Measurements from ENCODE around the gene ZNF277. TPM values are rescaled to one million over a fixed set of nuclear protein-coding genes. Genes with fewer than 3 reads are reported as not detected.

ZNF277 gene
- total and polyA plus RNA-seq, 2 donors (not counting 3 experiments of a cell fraction or from before 2014, with no cell fraction given) = 7.8 to 22.6 TPM

GRCh38 chr7:112225006-112225405 lies 18.5 kb downstream of the ZNF277 start:
- peaks cover 3% of the 10 kb centered on the region for H4K20me1 ChIP-seq (replicated peaks; ENCODE audit: control insufficient read depth, extremely low read depth, insufficient read depth, low read length)
- BruUV-seq (replicated peaks) = no TSS peak
- H3K36me3 ChIP-seq (ENCODE audit: control insufficient read depth in 2 of 2, extremely low read depth in 1 of 2, insufficient read depth in 2 of 2, low read length in 2 of 2) = no peaks in the 10 kb centered on the region
- no peak overlapping the region for H3K4me3 ChIP-seq (replicated peaks in 1 of 3; ENCODE audit: insufficient read depth in 1 of 3, low read depth in 1 of 3, low read length in 3 of 3)
- intact Hi-C loops (cut with micrococcal nuclease) = no loop called here
- ChIA-PET POLR2A (interaction anchor here (1.1 kb wide), 1 partner anchor 19 kb away, joined by 3 read pairs; no protein-coding TSS in a partner anchor), CTCF (no interaction called here)
- dilution Hi-C loops (cut with MboI; ENCODE audit: extremely low pct_ligation_motif_present, low sequenced_read_pairs) = no loop called here
- H3K79me2 ChIP-seq (ENCODE audit: control insufficient read depth, insufficient read depth, low read length) = peaks cover 6% of the 10 kb centered on the region
- H3K27ac ChIP-seq (ENCODE audit: insufficient read depth, low read depth, low read length) = no peak overlapping the region
- TF ChIP-seq MYC (IDR thresholded peaks at IDR 0.05; ENCODE audit: low read depth, low read length) = no peak
- H3K27me3 ChIP-seq (ENCODE audit: control insufficient read depth in 2 of 2, insufficient read depth in 2 of 2, low read length in 2 of 2) = no peaks in the 10 kb centered on the region
- H3K9ac ChIP-seq (replicated peaks; ENCODE audit: extremely low read depth, insufficient read depth, low read length) = no peak overlapping the region
- H3K9me3 ChIP-seq (replicated peaks; ENCODE audit: control insufficient read depth, insufficient read depth, low read length) = no peaks in the 10 kb centered on the region
- peaks cover 10% of the 10 kb centered on the region for H3K4me1 ChIP-seq (ENCODE audit: control insufficient read depth, extremely low read depth, insufficient read depth, low read length)
- DNase-seq (ENCODE audit: low read depth, low spot score) = peak; percentile 34
- FAIRE-seq = no peak
- no peak overlapping the region for H2AFZ ChIP-seq (ENCODE audit: low read depth, low read length)
- H3K4me2 ChIP-seq (ENCODE audit: insufficient read depth, low read length) = no peak overlapping the region
- no peaks in the 10 kb centered on the region for H3K9me1 ChIP-seq (replicated peaks; ENCODE audit: control insufficient read depth, extremely low read depth, insufficient read depth, low read length)

GRCh38 chr7:112226701-112227276 lies 20.3 kb downstream of the ZNF277 start:
- BruUV-seq (replicated peaks) = no TSS peak
- no peak overlapping the region for H3K9ac ChIP-seq (replicated peaks; ENCODE audit: extremely low read depth, insufficient read depth, low read length)
- no peaks in the 10 kb centered on the region for H3K9me1 ChIP-seq (replicated peaks; ENCODE audit: control insufficient read depth, extremely low read depth, insufficient read depth, low read length)
- POLR2A ChIA-PET = interaction anchor here (1.3 kb wide), 1 partner anchor 223 kb away, joined by 4 read pairs; the partner anchor contains the start of gene IFRD1
- no peak overlapping the region for H2AFZ ChIP-seq (ENCODE audit: low read depth, low read length)
- H3K4me3 ChIP-seq (replicated peaks in 1 of 3; ENCODE audit: insufficient read depth in 1 of 3, low read depth in 1 of 3, low read length in 3 of 3) = no peak overlapping the region
- dilution Hi-C loops (cut with MboI; ENCODE audit: extremely low pct_ligation_motif_present, low sequenced_read_pairs) (no loop called here), intact Hi-C loops (cut with micrococcal nuclease) (no loop called here)
- H3K9me3 ChIP-seq (replicated peaks; ENCODE audit: control insufficient read depth, insufficient read depth, low read length) = no peaks in the 10 kb centered on the region
- H4K20me1 ChIP-seq (replicated peaks; ENCODE audit: control insufficient read depth, extremely low read depth, insufficient read depth, low read length) = peaks cover 3% of the 10 kb centered on the region
- peaks cover 10% of the 10 kb centered on the region for H3K4me1 ChIP-seq (ENCODE audit: control insufficient read depth, extremely low read depth, insufficient read depth, low read length)
- no peaks in the 10 kb centered on the region for H3K27me3 ChIP-seq (ENCODE audit: control insufficient read depth in 2 of 2, insufficient read depth in 2 of 2, low read length in 2 of 2)
- TF ChIP-seq POLR2AphosphoS5 (IDR thresholded peaks at IDR 0.05; ENCODE audit: insufficient read depth, low read depth, low read length) = no peak
- TF ChIP-seq FOS (IDR thresholded peaks at IDR 0.05; ENCODE audit: borderline replicate concordance, insufficient read depth, low read length) = peak; percentile 32
- no peak for TF ChIP-seq GATA2 (IDR thresholded peaks at IDR 0.05; ENCODE audit: insufficient read depth, insufficient read length, low read depth, low read length)
- no peak for TF ChIP-seq MYC (IDR thresholded peaks at IDR 0.05; ENCODE audit: low read depth, low read length)
- no peaks in the 10 kb centered on the region for H3K36me3 ChIP-seq (ENCODE audit: control insufficient read depth in 2 of 2, extremely low read depth in 1 of 2, insufficient read depth in 2 of 2, low read length in 2 of 2)
- no peak overlapping the region for H3K27ac ChIP-seq (ENCODE audit: insufficient read depth, low read depth, low read length)
- peak; percentile 72 for FAIRE-seq
- H3K4me2 ChIP-seq (ENCODE audit: insufficient read depth, low read length) = no peak overlapping the region
- CTCF ChIA-PET = interaction anchor here (0.5 to 1.2 kb wide), 11 partner anchors 9 to 673 kb away, joined by 3 to 5 read pairs (median 3); no protein-coding TSS in a partner anchor
- peaks cover 3% of the 10 kb centered on the region for H3K79me2 ChIP-seq (ENCODE audit: control insufficient read depth, insufficient read depth, low read length)
- DNase-seq (ENCODE audit: low read depth, low spot score) = peak; percentile 86

Data from endothelial cell of umbilical vein (primary cell).